ENCODE results near the gene FOXP2.

- TF ChIP-seq CTCF (IDR thresholded peaks at IDR 0.05) (no peak), EZH2 (IDR thresholded peaks at IDR 0.05; ENCODE audit: borderline replicate concordance, insufficient read depth, low read depth, low read length, poor library complexity, severe bottlenecking) (no peak)
Measured at GRCh38 chr7:114657279-114657678, 242.7 kb downstream of the FOXP2 start.

Measured in B cell (primary cell).